H9 (cell line): Measurements from ENCODE around the gene PRF1. TPM values are rescaled to one million over a fixed set of nuclear protein-coding genes. Genes with fewer than 3 reads are reported as not detected.
"Not testable (repeated sequence)": the region's sequence is repeated elsewhere in the genome, so short reads cannot be mapped to it uniquely, and the experiment has no call there.

Experiments used
- DNase-seq: peaks from one replicate; pipeline ENCODE4 v3.0.0-alpha.2; 2017
- H2AFZ ChIP-seq: one replicate; pipeline ENCODE4 v1.6.1; 2013; ENCODE audit warnings: mild to moderate bottlenecking, low read length, control low read depth, moderate library complexity
- H2AK5ac ChIP-seq: 2 replicates; pipeline ENCODE4 v1.6.1; 2013; ENCODE audit warnings: low read length, control low read depth, mixed read lengths; ENCODE audit not compliant: insufficient read length
- H2BK120ac ChIP-seq: one replicate; pipeline ENCODE4 v1.6.1; 2013; ENCODE audit warnings: low read depth, mild to moderate bottlenecking, low read length, control low read depth, inconsistent platforms; ENCODE audit not compliant: poor library complexity, severe bottlenecking
- H2BK12ac ChIP-seq: 2 replicates; pipeline ENCODE4 v1.6.1; 2013; ENCODE audit warnings: low read length, control low read depth, mixed read lengths, low read depth; ENCODE audit not compliant: insufficient read length
- H2BK15ac ChIP-seq: 2 replicates; pipeline ENCODE4 v1.6.1; 2013; ENCODE audit warnings: low read depth, low read length, control low read depth
- H2BK20ac ChIP-seq: one replicate; pipeline ENCODE4 v1.6.1; 2013; ENCODE audit warnings: low read depth, mild to moderate bottlenecking, low read length, control low read depth, inconsistent platforms; ENCODE audit not compliant: poor library complexity, severe bottlenecking
- H2BK5ac ChIP-seq: 2 replicates; pipeline ENCODE4 v1.6.1; 2013; ENCODE audit warnings: low read length, control low read depth, mixed read lengths; ENCODE audit not compliant: insufficient read length
- H3K14ac ChIP-seq: 2 replicates; pipeline ENCODE4 v1.6.1; 2013; ENCODE audit warnings: low read length, control low read depth; ENCODE audit not compliant: insufficient read depth
- H3K18ac ChIP-seq: 2 replicates; pipeline ENCODE4 v1.6.1; 2013; ENCODE audit warnings: low read depth, mild to moderate bottlenecking, mixed read lengths, low read length, control low read depth; ENCODE audit not compliant: insufficient read length
- H3K23ac ChIP-seq: 2 replicates; pipeline ENCODE4 v1.6.1; 2013; ENCODE audit warnings: low read length, control low read depth, mixed read lengths, low read depth; ENCODE audit not compliant: insufficient read length
- H3K23me2 ChIP-seq: 2 replicates; pipeline ENCODE4 v1.6.1; 2013; ENCODE audit warnings: low read depth, mild to moderate bottlenecking, mixed read lengths, low read length, control low read depth; ENCODE audit not compliant: insufficient read length, poor library complexity, severe bottlenecking
- H3K27ac ChIP-seq: 2 replicates; pipeline ENCODE4 v1.5.1; 2013; ENCODE audit warnings: low read length, control low read depth, mixed read lengths, low read depth; ENCODE audit not compliant: insufficient read length
- H3K27me3 ChIP-seq: 2 replicates; pipeline ENCODE4 v1.6.1; 2013; ENCODE audit warnings: low read length, control low read depth, inconsistent platforms; ENCODE audit not compliant: insufficient read depth
- H3K4ac ChIP-seq: 2 replicates; pipeline ENCODE4 v1.6.1; 2013; ENCODE audit warnings: low read depth, mild to moderate bottlenecking, control low read depth, inconsistent platforms, low read length, moderate library complexity
- H3K4me1 ChIP-seq: 2 replicates; pipeline ENCODE4 v1.6.1; 2013; ENCODE audit warnings: low read length, control low read depth, inconsistent platforms; ENCODE audit not compliant: insufficient read depth
- H3K4me2 ChIP-seq: 2 replicates; pipeline ENCODE4 v1.6.1; 2013; ENCODE audit warnings: low read length, control low read depth, mixed read lengths; ENCODE audit not compliant: insufficient read length, insufficient read depth
- H3K56ac ChIP-seq: 2 replicates; pipeline ENCODE4 v1.6.1; 2013; ENCODE audit warnings: low read depth, mild to moderate bottlenecking, mixed read lengths, low read length, control low read depth; ENCODE audit not compliant: insufficient read length
- H3K79me1 ChIP-seq: 2 replicates; pipeline ENCODE4 v1.6.1; 2013; ENCODE audit warnings: low read depth, mild to moderate bottlenecking, moderate library complexity, low read length, control low read depth, inconsistent platforms; ENCODE audit not compliant: insufficient read depth, poor library complexity, severe bottlenecking
- H3K79me2 ChIP-seq: 2 replicates; pipeline ENCODE4 v1.6.1; 2013; ENCODE audit warnings: low read length, control low read depth, inconsistent platforms; ENCODE audit not compliant: insufficient read depth
- H3K9ac ChIP-seq: 2 replicates; pipeline ENCODE4 v1.6.1; 2013; ENCODE audit warnings: low read length, control low read depth, mixed read lengths; ENCODE audit not compliant: insufficient read length; ENCODE audit errors: extremely low read depth
- H3K9me3 ChIP-seq: one replicate; pipeline ENCODE4 v1.6.1; 2013; ENCODE audit warnings: low read depth, low read length, inconsistent platforms; ENCODE audit not compliant: control insufficient read depth
- H3T11ph ChIP-seq: one replicate; pipeline ENCODE4 v1.6.1; 2013; ENCODE audit warnings: mild to moderate bottlenecking, low read length, control low read depth, inconsistent platforms
- H4K20me1 ChIP-seq: one replicate; pipeline ENCODE4 v1.6.1; 2013; ENCODE audit not compliant: control insufficient read depth, insufficient read length, insufficient read depth
- H4K5ac ChIP-seq: 2 replicates; pipeline ENCODE4 v1.6.1; 2013; ENCODE audit warnings: low read depth, mild to moderate bottlenecking, mixed read lengths, low read length, control low read depth; ENCODE audit not compliant: insufficient read length
- H4K8ac ChIP-seq: replicated peaks from 2 replicates; pipeline ENCODE4 v1.6.1; 2013; ENCODE audit warnings: low read length, control low read depth, mixed read lengths, low read depth; ENCODE audit not compliant: insufficient read length
- H4K91ac ChIP-seq: 2 replicates; pipeline ENCODE4 v1.6.1; 2013; ENCODE audit warnings: low read depth, mild to moderate bottlenecking, moderate library complexity, mixed read lengths, low read length, control low read depth; ENCODE audit not compliant: insufficient read length
- H3K27ac Mint-ChIP-seq, 3 experiments: 2 replicates in 2 of 3; 3 replicates in 1 of 3; pipeline ENCODE4 v1.8.0; 2020 to 2021; ENCODE audit warnings: mixed read lengths in 3 of 3, mild to moderate bottlenecking in 1 of 3, moderate library complexity in 1 of 3
- H3K27me3 Mint-ChIP-seq: 2 replicates; pipeline ENCODE4 v1.8.0; 2021; ENCODE audit warnings: low read depth, mild to moderate bottlenecking, moderate library complexity, mixed read lengths
- H3K36me3 Mint-ChIP-seq, 3 experiments: 2 replicates in 2 of 3; 3 replicates in 1 of 3; pipeline ENCODE4 v1.8.0; 2020 to 2021; ENCODE audit warnings: low read depth in 3 of 3, mixed read lengths in 3 of 3; ENCODE audit not compliant: insufficient read depth in 1 of 3
- H3K4me1 Mint-ChIP-seq, 2 experiments: 2 replicates each; pipeline ENCODE4 v1.8.0; 2020; ENCODE audit warnings: mixed read lengths in 2 of 2
- H3K4me3 Mint-ChIP-seq, 2 experiments: 2 replicates in 1 of 2; 3 replicates in 1 of 2; pipeline ENCODE4 v1.8.0; 2020 to 2021; ENCODE audit warnings: mild to moderate bottlenecking in 2 of 2, mixed read lengths in 2 of 2, moderate library complexity in 1 of 2
- H3K9me3 Mint-ChIP-seq, 2 experiments: 2 replicates in 1 of 2; 3 replicates in 1 of 2; pipeline ENCODE4 v1.8.0; 2020; ENCODE audit warnings: mild to moderate bottlenecking in 2 of 2, mixed read lengths in 2 of 2, moderate library complexity in 1 of 2
- whole genome bisulfite sequencing: extraction: QIAGEN DNeasy Blood & Tissue Kit; methylation state at CpG from one replicate; pipeline ENCODE4 v1.1.7; 2013; ENCODE audit warnings: missing lambda C conversion rate, low lambda C conversion rate, mixed read lengths; ENCODE audit not compliant: insufficient read length; ENCODE audit errors: extremely low coverage; 5-methylcytosine and 5-hydroxymethylcytosine counted together
- total RNA-seq: library from RNA; stranded (reverse); gene quantifications from 2 replicates; pipeline ENCODE4 v1.2.1, GENCODE V29; 2021

The PRF1 gene
- total RNA-seq, 1 experiment from 2014 or later, result not detected

- peak; percentile 48 for DNase-seq
- not testable (repeated sequence) for H4K91ac ChIP-seq, H2AK5ac ChIP-seq, H3K56ac ChIP-seq, H3K23me2 ChIP-seq, H3K4me2 ChIP-seq, H3K4me1 ChIP-seq, H3K23ac ChIP-seq, H3K79me2 ChIP-seq, H4K20me1 ChIP-seq, H3K4ac ChIP-seq, H4K8ac ChIP-seq, H3K79me1 ChIP-seq, H3K14ac ChIP-seq, H3K9me3 ChIP-seq, H3K27ac ChIP-seq, H2BK12ac ChIP-seq, H3K9ac ChIP-seq, H4K5ac ChIP-seq, H2BK20ac ChIP-seq, H2BK5ac ChIP-seq, H2AFZ ChIP-seq, H3K27me3 ChIP-seq, H2BK15ac ChIP-seq, H3K27me3 Mint-ChIP-seq, H3K18ac ChIP-seq, H2BK120ac ChIP-seq, H3T11ph ChIP-seq
- peak overlapping the region in 1 of 2 experiments; percentile 10; a peak in 1 of 5 replicates for H3K4me3 Mint-ChIP-seq
- H3K4me1 Mint-ChIP-seq, result peaks cover 23 to 26% of the 10 kb centered on the region in 2 experiments
- WGBS, result no CpG with 5 or more reads among the region's 5 CpGs
- peaks cover 16% of the 10 kb centered on the region in 2 experiments for H3K9me3 Mint-ChIP-seq
- H3K36me3 Mint-ChIP-seq, result peaks cover 2 to 15% (median 3%) of the 10 kb centered on the region in 3 experiments; a peak in 6 of 7 replicates
- peak overlapping the region in 2 of 3 experiments; percentile 22 to 92; a peak in 2 of 7 replicates for H3K27ac Mint-ChIP-seq
Observed at GRCh38 chr10:70634515-70634914, 32.0 kb upstream of the PRF1 start.
